DND-41 (cell line): ENCODE results near the gene CCNY.
"Not testable (repeated sequence)": the region's sequence is repeated elsewhere in the genome, so short reads cannot be mapped to it uniquely, and the experiment has no call there.

Source experiments
- CTCF ChIP-seq: IDR thresholded peaks from 2 replicates; pipeline ENCODE4 v1.5.1; 2012; ENCODE audit warnings: borderline replicate concordance, low read length, moderate library complexity, mild to moderate bottlenecking; ENCODE audit not compliant: poor library complexity, severe bottlenecking; ENCODE audit errors: extremely low read depth
- EZH2 ChIP-seq: IDR thresholded peaks from 3 replicates; pipeline ENCODE4 v1.6.1; 2012; ENCODE audit warnings: borderline replicate concordance, low read depth, mild to moderate bottlenecking, moderate library complexity, low read length, inconsistent platforms; ENCODE audit not compliant: severe bottlenecking

- not testable (repeated sequence) for TF ChIP-seq EZH2, CTCF
Measured at GRCh38 chr10:35403491-35403890, 67.2 kb downstream of the CCNY start.
